D721Med (cell line): ENCODE measurements around the gene TNP2.
"Not testable (repeated sequence)": the region's sequence is repeated elsewhere in the genome, so short reads cannot be mapped to it uniquely, and the experiment has no call there.

ENCODE experiments used
- DNase-seq: peaks from one replicate; pipeline ENCODE4 v3.0.0; 2011; ENCODE audit warnings: low spot score; ENCODE audit not compliant: insufficient read length
- FAIRE-seq: peaks from 2 replicates; lab custom pipeline; 2011; peaks lifted over from hg19 to GRCh38; lab: Jason Lieb, UNC
- TF ChIP-seq, protein P1 (sequence below): IDR thresholded peaks from 2 replicates; pipeline ENCODE4 v1.5.1; 2012; ENCODE audit warnings: mild to moderate bottlenecking, control low read depth; ENCODE audit not compliant: insufficient read depth; ENCODE audit errors: missing control alignments

The TNP2 gene

DNA sequence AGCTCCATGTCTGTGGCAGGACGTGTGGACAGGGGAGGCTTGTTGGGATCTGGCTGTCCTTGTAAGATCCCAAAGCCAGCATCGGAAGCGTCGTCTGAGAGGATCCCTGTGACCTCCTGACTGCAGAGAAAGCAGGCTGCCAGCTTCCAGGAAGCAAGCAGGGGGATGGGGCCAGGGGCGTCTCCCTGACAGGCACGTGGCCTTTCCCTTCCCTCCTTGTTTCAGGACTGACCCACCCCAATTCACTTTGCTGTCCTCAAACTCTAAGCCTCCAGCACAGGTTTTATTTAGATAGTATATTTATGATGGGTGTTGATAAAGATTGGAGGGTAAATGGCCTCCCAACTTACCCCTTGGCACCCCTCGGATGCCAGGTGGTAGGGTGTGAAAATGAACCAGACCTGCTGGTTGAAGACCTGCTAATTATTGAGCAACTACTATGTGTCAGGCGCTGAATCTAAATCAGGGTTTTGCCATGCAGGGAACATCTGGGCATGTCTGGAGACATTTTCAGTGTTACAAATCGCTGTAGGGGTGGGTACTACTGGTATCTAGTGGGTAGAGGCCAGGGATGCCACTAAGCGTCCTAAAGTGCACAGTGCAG is 37.7 kb downstream of the TNP2 start:
- FAIRE-seq (no peak), DNase-seq (no peak)
- TF ChIP-seq, protein P1, sequence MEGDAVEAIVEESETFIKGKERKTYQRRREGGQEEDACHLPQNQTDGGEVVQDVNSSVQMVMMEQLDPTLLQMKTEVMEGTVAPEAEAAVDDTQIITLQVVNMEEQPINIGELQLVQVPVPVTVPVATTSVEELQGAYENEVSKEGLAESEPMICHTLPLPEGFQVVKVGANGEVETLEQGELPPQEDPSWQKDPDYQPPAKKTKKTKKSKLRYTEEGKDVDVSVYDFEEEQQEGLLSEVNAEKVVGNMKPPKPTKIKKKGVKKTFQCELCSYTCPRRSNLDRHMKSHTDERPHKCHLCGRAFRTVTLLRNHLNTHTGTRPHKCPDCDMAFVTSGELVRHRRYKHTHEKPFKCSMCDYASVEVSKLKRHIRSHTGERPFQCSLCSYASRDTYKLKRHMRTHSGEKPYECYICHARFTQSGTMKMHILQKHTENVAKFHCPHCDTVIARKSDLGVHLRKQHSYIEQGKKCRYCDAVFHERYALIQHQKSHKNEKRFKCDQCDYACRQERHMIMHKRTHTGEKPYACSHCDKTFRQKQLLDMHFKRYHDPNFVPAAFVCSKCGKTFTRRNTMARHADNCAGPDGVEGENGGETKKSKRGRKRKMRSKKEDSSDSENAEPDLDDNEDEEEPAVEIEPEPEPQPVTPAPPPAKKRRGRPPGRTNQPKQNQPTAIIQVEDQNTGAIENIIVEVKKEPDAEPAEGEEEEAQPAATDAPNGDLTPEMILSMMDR: no peak

DNA sequence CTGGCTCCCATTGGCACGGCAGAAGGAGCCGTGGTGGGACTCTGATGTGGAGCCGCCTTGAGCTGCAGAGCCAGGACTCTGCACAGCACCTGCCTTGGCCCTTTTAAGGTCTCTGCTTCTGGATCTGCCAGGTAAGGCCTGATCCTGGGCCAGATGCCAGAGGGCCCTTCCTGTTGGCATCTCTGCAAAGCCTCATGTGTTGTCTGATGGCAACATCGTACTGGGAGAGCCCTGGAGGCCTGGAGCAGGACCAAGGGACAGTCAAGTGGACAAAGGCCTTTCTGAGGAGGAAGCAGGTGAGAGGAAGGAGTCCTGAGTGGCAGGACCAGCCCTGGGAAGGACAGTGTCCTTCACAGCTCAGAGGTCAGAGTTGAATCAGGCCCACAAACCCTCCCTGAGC is 39.2 kb downstream of the TNP2 start:
- DNase-seq (no peak), FAIRE-seq (no peak)
- TF ChIP-seq, protein P1: no peak

DNA sequence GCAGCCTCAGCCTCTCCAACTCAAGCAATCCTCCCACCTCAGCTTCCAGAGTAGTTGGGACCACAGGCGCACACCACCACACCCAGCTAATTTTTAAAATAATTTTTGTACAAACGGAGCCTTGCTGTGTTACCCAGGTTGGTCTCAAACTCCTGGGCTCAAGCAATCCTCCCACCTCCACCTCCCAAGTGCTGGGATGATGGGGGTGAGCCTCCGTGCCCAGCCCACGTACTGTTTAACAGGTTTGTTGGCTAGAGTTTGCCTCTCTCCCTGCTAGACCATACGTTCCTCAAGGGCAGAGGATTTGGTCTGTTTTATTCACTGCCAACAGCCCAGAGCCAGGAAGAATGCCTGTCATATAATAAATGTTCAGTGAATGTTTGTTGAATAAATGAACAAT is 39.7 kb downstream of the TNP2 start:
- FAIRE-seq (no peak), DNase-seq (no peak)
- TF ChIP-seq, protein P1: no peak

DNA sequence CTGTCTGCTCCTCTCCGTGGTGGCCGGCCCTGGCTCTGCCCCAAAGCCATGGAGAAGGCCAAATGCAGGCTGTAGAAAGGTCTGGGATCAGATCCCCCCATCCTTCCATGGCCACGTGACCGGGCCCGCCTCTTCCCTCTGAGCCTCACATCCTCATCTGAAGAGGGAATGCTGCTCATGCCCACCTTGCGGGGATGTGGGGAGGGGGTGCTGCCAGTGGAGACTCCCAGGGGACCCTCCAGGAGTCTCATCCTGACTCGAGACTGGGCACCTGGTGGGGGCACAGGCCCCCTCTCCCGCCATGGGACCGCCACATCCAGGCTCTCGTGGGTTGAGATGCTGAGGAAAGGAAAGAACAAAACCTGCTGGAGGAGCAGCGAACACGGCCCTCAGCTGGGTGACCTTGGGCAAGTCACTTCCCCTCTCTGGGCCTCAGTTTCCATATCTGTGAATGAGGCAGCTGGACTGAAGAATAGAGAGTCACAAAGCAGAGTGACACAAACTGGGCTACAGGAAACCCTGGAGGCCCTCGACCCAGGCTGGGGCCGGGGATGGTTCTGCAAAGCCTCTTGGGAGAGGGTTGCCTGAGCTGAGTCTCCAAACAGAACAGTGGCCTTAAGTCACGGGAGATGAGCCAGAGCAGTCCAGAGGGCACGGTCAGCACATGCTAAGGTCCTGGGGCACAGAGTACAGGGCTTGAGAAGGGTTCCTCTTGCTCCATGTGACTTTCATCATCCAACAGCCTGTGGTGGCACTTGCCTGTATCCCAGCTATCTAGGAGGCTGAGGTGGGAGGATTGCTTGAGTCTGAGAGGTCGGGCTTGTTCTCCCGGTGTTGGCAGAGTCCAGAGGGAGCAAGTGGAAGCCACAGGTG is 43.2 kb downstream of the TNP2 start:
- no peak for DNase-seq
- no peak for FAIRE-seq
- TF ChIP-seq, protein P1: no peak

DNA sequence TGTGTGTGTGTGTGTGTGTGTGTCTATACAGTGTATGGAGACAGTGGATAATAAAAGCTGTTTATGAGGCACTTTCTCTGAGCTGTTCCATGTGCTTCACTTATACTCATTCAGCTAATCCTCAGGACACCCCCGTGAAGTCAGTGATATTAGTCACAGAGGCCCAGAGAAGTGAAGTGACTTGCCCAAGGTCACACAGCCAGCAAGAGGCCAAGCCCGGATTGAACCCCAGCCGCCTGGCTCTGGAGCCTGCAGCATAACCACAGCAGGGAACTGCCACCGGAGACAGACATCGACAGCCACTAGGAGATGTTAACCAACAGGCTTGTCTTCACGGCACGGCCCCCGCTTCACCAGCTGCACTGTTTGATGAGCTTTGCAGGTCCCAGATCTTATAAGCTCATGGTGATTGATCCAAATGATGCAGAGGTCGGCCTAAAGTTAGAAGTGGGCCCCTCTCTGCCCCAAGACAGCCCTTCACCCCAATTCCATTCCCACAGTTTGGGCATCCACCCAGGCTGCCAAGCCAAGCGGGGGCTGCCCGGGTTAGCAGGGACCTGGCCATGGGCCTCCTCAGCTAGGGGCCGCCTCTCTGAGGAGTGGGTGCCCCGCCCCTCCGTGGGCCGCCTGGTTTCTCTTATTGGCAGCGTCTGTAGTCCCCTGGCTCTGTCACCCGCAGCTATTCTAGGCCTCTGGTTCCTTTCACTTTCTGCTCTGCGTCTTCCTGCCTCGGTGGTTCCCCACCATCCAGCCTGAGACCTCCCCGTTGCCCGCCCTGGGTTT is 44.0 kb downstream of the TNP2 start:
- TF ChIP-seq, protein P1: no peak
- DNase-seq: no peak
- no peak for FAIRE-seq

DNA sequence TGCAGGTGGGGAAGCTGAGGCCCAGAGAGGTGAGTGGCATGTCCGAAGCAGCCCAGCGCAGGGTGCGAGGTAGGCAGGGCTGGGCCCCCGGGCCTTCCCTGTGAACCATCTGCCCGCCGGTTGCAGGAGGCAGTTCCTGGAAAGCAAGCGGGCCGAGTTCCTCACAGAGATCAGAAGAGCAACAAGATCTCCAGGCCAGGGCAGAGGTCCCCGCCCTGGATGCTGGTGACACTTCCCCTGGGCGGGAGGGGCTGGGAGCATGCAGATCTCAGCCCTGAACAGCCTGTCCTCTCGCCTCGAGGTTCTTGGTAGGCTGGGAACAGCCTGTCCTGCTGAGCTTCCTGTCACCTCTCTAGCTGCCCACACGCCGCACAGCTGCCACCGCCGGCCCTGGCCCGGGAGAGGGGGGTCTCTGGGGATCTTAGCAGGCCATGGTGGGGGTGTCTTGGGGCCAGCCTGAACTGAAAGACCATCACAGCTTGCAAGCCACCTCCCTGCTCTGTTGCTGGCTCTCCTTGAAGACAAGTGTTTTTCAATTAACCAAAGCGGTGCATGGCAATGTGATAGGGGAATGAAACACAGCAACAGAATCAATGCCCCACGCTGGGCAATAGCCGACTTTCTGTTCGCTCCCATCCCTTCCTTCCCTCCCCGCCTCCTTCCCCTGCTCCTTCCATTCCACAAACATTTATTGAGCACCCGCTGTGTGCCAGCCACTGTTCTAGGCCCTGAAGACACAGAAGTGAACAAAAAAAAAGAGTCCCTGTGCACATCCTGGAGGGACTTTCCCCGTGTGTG is 44.8 kb downstream of the TNP2 start:
- DNase-seq (no peak), FAIRE-seq (no peak)
- TF ChIP-seq, protein P1: no peak

DNA sequence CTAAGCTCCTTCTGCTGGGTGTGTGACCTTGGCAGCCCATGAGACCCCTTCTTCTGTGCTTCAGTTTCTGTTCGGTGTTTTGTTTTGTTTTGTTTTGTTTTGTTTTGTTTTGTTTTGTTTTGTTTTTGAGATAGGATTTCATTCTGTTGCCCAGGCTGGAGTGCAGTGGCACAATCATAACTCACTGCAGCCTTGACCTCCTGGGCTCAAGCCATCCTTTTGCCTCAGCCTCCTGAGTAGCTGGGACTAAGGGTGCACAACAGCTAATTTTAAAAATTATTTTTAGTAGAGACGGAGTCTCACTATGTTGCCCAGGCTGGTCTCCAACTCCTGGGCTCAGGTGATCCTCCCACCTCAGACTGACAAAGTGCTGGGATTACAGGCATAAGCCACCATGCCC is 48.6 kb downstream of the TNP2 start:
- DNase-seq, FAIRE-seq: not testable (repeated sequence)
